HepG2 (cell line): ENCODE measurements around the gene PRRT1B. TPM values are rescaled to one million over a fixed set of nuclear protein-coding genes. Genes with fewer than 3 reads are reported as not detected.

ENCODE experiments used
- BCL6 ChIP-seq: IDR thresholded peaks from 2 replicates; pipeline ENCODE4 v1.6.1; 2016; ENCODE audit warnings: missing genetic modification reagents, missing compliant biosample characterization
- BORCS8-MEF2B ChIP-seq: sonication (generic); formaldehyde crosslinking; IDR thresholded peaks from 2 replicates; pipeline ENCODE4 v1.8.0; 2022; ENCODE audit warnings: mild to moderate bottlenecking, missing genetic modification reagents
- DR1 ChIP-seq: sonication (generic); formaldehyde crosslinking; IDR thresholded peaks from 2 replicates; pipeline ENCODE4 v1.8.0; 2021; ENCODE audit warnings: mild to moderate bottlenecking, missing genetic modification reagents, inconsistent platforms
- KLF9 ChIP-seq: IDR thresholded peaks from 2 replicates; pipeline ENCODE4 v1.6.1; 2016; ENCODE audit warnings: low read depth
- MAF1 ChIP-seq: sonication (generic); formaldehyde crosslinking; IDR thresholded peaks from 2 replicates; pipeline ENCODE4 v1.5.0; 2020; ENCODE audit warnings: missing genetic modification reagents, borderline replicate concordance
- NR2C2 ChIP-seq: sonication (generic); formaldehyde crosslinking; IDR thresholded peaks from 2 replicates; pipeline ENCODE4 v1.4.0; 2020; ENCODE audit warnings: missing genetic modification reagents, mild to moderate bottlenecking, moderate library complexity, borderline replicate concordance
- PHF8 ChIP-seq: sonication (generic); formaldehyde crosslinking; IDR thresholded peaks from 2 replicates; pipeline ENCODE4 v1.5.0; 2020; ENCODE audit warnings: missing genetic modification reagents
- RBFOX2 ChIP-seq: fragments of 200-400 bp; formaldehyde crosslinking; IDR thresholded peaks from 2 replicates; pipeline ENCODE4 v1.6.1; 2017; ENCODE audit warnings: low read depth, mild to moderate bottlenecking, low read length
- RORA ChIP-seq: sonication (generic); formaldehyde crosslinking; IDR thresholded peaks from 2 replicates; pipeline ENCODE4 v1.5.0; 2020; ENCODE audit warnings: mild to moderate bottlenecking, missing genetic modification reagents, moderate library complexity
- SYNCRIP ChIP-seq: fragments of 200-400 bp; formaldehyde crosslinking; IDR thresholded peaks from 2 replicates; pipeline ENCODE4 v1.6.1; 2018; ENCODE audit warnings: mild to moderate bottlenecking, low read depth, low read length; ENCODE audit not compliant: insufficient read depth
- ZBTB38 ChIP-seq: sonication (generic); formaldehyde crosslinking; IDR thresholded peaks from 2 replicates; pipeline ENCODE4 v1.5.1; 2020; ENCODE audit warnings: mild to moderate bottlenecking, missing genetic modification reagents
- ZBTB44 ChIP-seq: sonication (generic); formaldehyde crosslinking; IDR thresholded peaks from 2 replicates; pipeline ENCODE4 v1.4.0; 2020; ENCODE audit warnings: missing genetic modification reagents
- ZFAT ChIP-seq: sonication (generic); formaldehyde crosslinking; conservative IDR thresholded peaks from 2 replicates; pipeline ENCODE4 v1.8.1; 2023; ENCODE audit warnings: missing genetic modification reagents, inconsistent platforms
- ZKSCAN8 ChIP-seq: IDR thresholded peaks from 2 replicates; pipeline ENCODE4 v1.6.1; 2016; ENCODE audit warnings: borderline replicate concordance, missing genetic modification reagents, missing compliant biosample characterization
- ZNF17 ChIP-seq: sonication (generic); formaldehyde crosslinking; IDR thresholded peaks from 2 replicates; pipeline ENCODE4 v1.5.0; 2020; ENCODE audit warnings: mild to moderate bottlenecking, missing genetic modification reagents
- ZNF256 ChIP-seq: sonication (generic); formaldehyde crosslinking; conservative IDR thresholded peaks from 2 replicates; pipeline ENCODE4 v1.4.0; 2020; ENCODE audit warnings: missing genetic modification reagents
- ZNF281 ChIP-seq: sonication (generic); formaldehyde crosslinking; IDR thresholded peaks from 2 replicates; pipeline ENCODE4 v1.4.0; 2020; ENCODE audit warnings: missing genetic modification reagents, borderline replicate concordance
- ZNF7 ChIP-seq: IDR thresholded peaks from 2 replicates; pipeline ENCODE4 v1.6.1; 2016; ENCODE audit warnings: missing biosample characterization, missing genetic modification reagents
- polyA plus RNA-seq, 8 experiments: library from polyadenylated mRNA; depleted of rRNA in 3 of 8; stranded (reverse) in 7 of 8; unstranded in 1 of 8; fragments of >200 nt; fragmentation: Illumina TruSeq in 4 of 8; extraction: Trizol in 4 of 8; gene quantifications; 2 replicates each; pipeline versions ENCODE4 v1.2.1 to v1.2.3, GENCODE V29; 2011 to 2016; ENCODE audit warnings: low read depth in 4 of 8, missing spikeins in 1 of 8, mixed read lengths in 1 of 8; ENCODE audit not compliant: insufficient read depth in 1 of 8
- total RNA-seq, 5 experiments: library from RNA; depleted of rRNA; stranded (reverse); fragments of >200 nt; fragmentation: Illumina TruSeq; extraction: Trizol; gene quantifications; 2 replicates each; pipeline ENCODE4 v1.2.3, GENCODE V29; 2016; ENCODE audit warnings: low read depth in 1 of 5
- TF ChIP-seq, protein P1 (sequence below): IDR thresholded peaks from 2 replicates; pipeline ENCODE4 v1.4.0; 2020; ENCODE audit warnings: mild to moderate bottlenecking, missing genetic modification reagents
- TF ChIP-seq, protein P2 (sequence below): conservative IDR thresholded peaks from 2 replicates; pipeline ENCODE4 v1.6.1; 2018; ENCODE audit warnings: missing genetic modification reagents
- TF ChIP-seq, protein P3 (sequence below): sonication (generic); formaldehyde crosslinking; IDR thresholded peaks from 2 replicates; pipeline ENCODE4 v1.4.0; 2020; ENCODE audit warnings: missing genetic modification reagents, low read depth, mild to moderate bottlenecking, borderline replicate concordance

The PRRT1B gene
- total and polyA plus RNA-seq, 2 of the 13 experiments (the other 11 are each of a cell fraction or from before 2014, with no cell fraction given) = not detected

GRCh38 chr9:131601683-131602181 lies 56.4 kb downstream of the PRRT1B start (continued):
- TF ChIP-seq, protein P1, sequence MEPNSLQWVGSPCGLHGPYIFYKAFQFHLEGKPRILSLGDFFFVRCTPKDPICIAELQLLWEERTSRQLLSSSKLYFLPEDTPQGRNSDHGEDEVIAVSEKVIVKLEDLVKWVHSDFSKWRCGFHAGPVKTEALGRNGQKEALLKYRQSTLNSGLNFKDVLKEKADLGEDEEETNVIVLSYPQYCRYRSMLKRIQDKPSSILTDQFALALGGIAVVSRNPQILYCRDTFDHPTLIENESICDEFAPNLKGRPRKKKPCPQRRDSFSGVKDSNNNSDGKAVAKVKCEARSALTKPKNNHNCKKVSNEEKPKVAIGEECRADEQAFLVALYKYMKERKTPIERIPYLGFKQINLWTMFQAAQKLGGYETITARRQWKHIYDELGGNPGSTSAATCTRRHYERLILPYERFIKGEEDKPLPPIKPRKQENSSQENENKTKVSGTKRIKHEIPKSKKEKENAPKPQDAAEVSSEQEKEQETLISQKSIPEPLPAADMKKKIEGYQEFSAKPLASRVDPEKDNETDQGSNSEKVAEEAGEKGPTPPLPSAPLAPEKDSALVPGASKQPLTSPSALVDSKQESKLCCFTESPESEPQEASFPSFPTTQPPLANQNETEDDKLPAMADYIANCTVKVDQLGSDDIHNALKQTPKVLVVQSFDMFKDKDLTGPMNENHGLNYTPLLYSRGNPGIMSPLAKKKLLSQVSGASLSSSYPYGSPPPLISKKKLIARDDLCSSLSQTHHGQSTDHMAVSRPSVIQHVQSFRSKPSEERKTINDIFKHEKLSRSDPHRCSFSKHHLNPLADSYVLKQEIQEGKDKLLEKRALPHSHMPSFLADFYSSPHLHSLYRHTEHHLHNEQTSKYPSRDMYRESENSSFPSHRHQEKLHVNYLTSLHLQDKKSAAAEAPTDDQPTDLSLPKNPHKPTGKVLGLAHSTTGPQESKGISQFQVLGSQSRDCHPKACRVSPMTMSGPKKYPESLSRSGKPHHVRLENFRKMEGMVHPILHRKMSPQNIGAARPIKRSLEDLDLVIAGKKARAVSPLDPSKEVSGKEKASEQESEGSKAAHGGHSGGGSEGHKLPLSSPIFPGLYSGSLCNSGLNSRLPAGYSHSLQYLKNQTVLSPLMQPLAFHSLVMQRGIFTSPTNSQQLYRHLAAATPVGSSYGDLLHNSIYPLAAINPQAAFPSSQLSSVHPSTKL = peak; percentile 91
- TF ChIP-seq, protein P2, sequence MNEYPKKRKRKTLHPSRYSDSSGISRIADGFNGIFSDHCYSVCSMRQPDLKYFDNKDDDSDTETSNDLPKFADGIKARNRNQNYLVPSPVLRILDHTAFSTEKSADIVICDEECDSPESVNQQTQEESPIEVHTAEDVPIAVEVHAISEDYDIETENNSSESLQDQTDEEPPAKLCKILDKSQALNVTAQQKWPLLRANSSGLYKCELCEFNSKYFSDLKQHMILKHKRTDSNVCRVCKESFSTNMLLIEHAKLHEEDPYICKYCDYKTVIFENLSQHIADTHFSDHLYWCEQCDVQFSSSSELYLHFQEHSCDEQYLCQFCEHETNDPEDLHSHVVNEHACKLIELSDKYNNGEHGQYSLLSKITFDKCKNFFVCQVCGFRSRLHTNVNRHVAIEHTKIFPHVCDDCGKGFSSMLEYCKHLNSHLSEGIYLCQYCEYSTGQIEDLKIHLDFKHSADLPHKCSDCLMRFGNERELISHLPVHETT (CRISPR knock-in tag) = no peak
- TF ChIP-seq ZNF7 (CRISPR knock-in tag) (no peak), NR2C2 (no peak), DR1 (CRISPR knock-in tag) (no peak), MAF1 (CRISPR knock-in tag) (0 out of 2 replicates have a peak, but pooled peaks have one; percentile 39), BCL6 (peak; percentile 78), ZBTB44 (no peak), BORCS8-MEF2B (no peak), ZNF256 (CRISPR knock-in tag) (no peak), ZKSCAN8 (CRISPR knock-in tag) (peak; percentile 72; the same call in 1 of the 2 replicates), SYNCRIP (no peak), RBFOX2 (no peak), KLF9 (0 out of 2 replicates have a peak, but pooled peaks have one; percentile 67), RORA (no peak), ZBTB38 (peak; percentile 91), ZNF281 (CRISPR knock-in tag) (no peak), PHF8 (CRISPR knock-in tag) (no peak), ZFAT (CRISPR knock-in tag) (no peak), ZNF17 (CRISPR knock-in tag) (no peak)
- TF ChIP-seq, protein P3, sequence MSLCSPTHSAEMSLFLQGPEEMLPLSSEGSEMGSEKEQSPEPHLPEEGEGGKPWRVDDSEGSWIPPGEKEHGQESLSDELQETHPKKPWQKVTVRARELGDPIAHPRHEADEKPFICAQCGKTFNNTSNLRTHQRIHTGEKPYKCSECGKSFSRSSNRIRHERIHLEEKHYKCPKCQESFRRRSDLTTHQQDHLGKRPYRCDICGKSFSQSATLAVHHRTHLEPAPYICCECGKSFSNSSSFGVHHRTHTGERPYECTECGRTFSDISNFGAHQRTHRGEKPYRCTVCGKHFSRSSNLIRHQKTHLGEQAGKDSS (CRISPR knock-in tag) = no peak
